WTC11 (cell line): ENCODE results near the gene ROR2. TPM values are rescaled to one million over a fixed set of nuclear protein-coding genes. Genes with fewer than 3 reads are reported as not detected.

Experiments
- ATAC-seq: fragments of 200-7000 bp; cut with Tn5 transposase; 2 replicates; pipeline ENCODE4 v1.10.0; 2021; ENCODE audit warnings: mild to moderate bottlenecking, moderate library complexity
- CTCF ChIA-PET: fragments of 300-600 bp; sonication (Branson Sonifier 250); formaldehyde crosslinking; loops from one replicate; lab custom pipeline; 2021; ENCODE audit warnings: antibody characterized with exemption; lab: Charles Lee
- POLR2A ChIA-PET: fragments of 350-600 bp; sonication (Branson Sonifier 250); formaldehyde crosslinking; loops from one replicate; lab custom pipeline; 2021; ENCODE audit warnings: antibody characterized with exemption; lab: Charles Lee
- DNase-seq: peaks from one replicate; pipeline ENCODE4 v3.0.0; 2021; ENCODE audit warnings: low spot score
- H3K27ac Mint-ChIP-seq: 2 replicates; pipeline ENCODE4 v1.8.0; 2021; ENCODE audit warnings: mixed read lengths
- H3K27me3 Mint-ChIP-seq: 2 replicates; pipeline ENCODE4 v1.8.0; 2021; ENCODE audit warnings: low read depth, mild to moderate bottlenecking, moderate library complexity, mixed read lengths
- H3K36me3 Mint-ChIP-seq: 2 replicates; pipeline ENCODE4 v1.8.0; 2021; ENCODE audit warnings: mixed read lengths
- H3K4me1 Mint-ChIP-seq: 2 replicates; pipeline ENCODE4 v1.8.0; 2022; ENCODE audit warnings: mixed read lengths
- H3K4me3 Mint-ChIP-seq: 2 replicates; pipeline ENCODE4 v1.8.0; 2021; ENCODE audit warnings: mild to moderate bottlenecking, moderate library complexity, mixed read lengths
- H3K9me3 Mint-ChIP-seq: 2 replicates; pipeline ENCODE4 v1.8.0; 2021; ENCODE audit warnings: mixed read lengths
- ATF3 ChIP-seq: sonication (generic); formaldehyde crosslinking; conservative IDR thresholded peaks from 2 replicates; pipeline ENCODE4 v1.8.1; 2022; ENCODE audit warnings: mild to moderate bottlenecking, missing genetic modification reagents
- CBFB ChIP-seq: sonication (generic); formaldehyde crosslinking; IDR thresholded peaks from 2 replicates; pipeline ENCODE4 v1.8.1; 2022; ENCODE audit warnings: mild to moderate bottlenecking, low read depth, missing genetic modification reagents
- CDX4 ChIP-seq: fragments of 250-450 bp; sonication (Bioruptor Pico); IDR thresholded peaks from 2 replicates; pipeline ENCODE4 v1.9.0; 2021; ENCODE audit warnings: moderate library complexity, mild to moderate bottlenecking, inconsistent platforms, borderline replicate concordance
- CTCF ChIP-seq: fragments of 200-600 bp; IDR thresholded peaks from 2 replicates; pipeline ENCODE4 v1.8.0; 2022; ENCODE audit warnings: antibody characterized with exemption
- E2F4 ChIP-seq: sonication (generic); formaldehyde crosslinking; IDR thresholded peaks from 2 replicates; pipeline ENCODE4 v1.8.1; 2022; ENCODE audit warnings: low read depth, mild to moderate bottlenecking, moderate library complexity, missing genetic modification reagents, borderline replicate concordance
- ESRRA ChIP-seq: sonication (generic); formaldehyde crosslinking; IDR thresholded peaks from 2 replicates; pipeline ENCODE4 v1.8.1; 2022; ENCODE audit warnings: mild to moderate bottlenecking, missing genetic modification reagents, borderline replicate concordance
- ETV6 ChIP-seq: sonication (generic); formaldehyde crosslinking; IDR thresholded peaks from 2 replicates; pipeline ENCODE4 v1.8.1; 2022; ENCODE audit warnings: mild to moderate bottlenecking, missing genetic modification reagents
- FOXK1 ChIP-seq: sonication (generic); formaldehyde crosslinking; IDR thresholded peaks from 2 replicates; pipeline ENCODE4 v1.8.0; 2022; ENCODE audit warnings: mild to moderate bottlenecking, moderate library complexity, missing genetic modification reagents
- GABPB1 ChIP-seq: sonication (generic); formaldehyde crosslinking; IDR thresholded peaks from 2 replicates; pipeline ENCODE4 v1.8.1; 2023; ENCODE audit warnings: mild to moderate bottlenecking, missing genetic modification reagents
- GRHL2 ChIP-seq: fragments of 250-450 bp; sonication (Bioruptor Pico); IDR thresholded peaks from 2 replicates; pipeline ENCODE4 v1.8.0; 2022; ENCODE audit warnings: mild to moderate bottlenecking, moderate library complexity; ENCODE audit not compliant: insufficient replicate concordance, severe bottlenecking
- IRF2 ChIP-seq: sonication (generic); formaldehyde crosslinking; IDR thresholded peaks from 2 replicates; pipeline ENCODE4 v1.8.0; 2022; ENCODE audit warnings: low read depth, missing genetic modification reagents, borderline replicate concordance
- KAT7 ChIP-seq: sonication (generic); formaldehyde crosslinking; IDR thresholded peaks from 2 replicates; pipeline ENCODE4 v1.8.1; 2023; ENCODE audit warnings: missing genetic modification reagents, mild to moderate bottlenecking, borderline replicate concordance
- MAX ChIP-seq: sonication (generic); formaldehyde crosslinking; IDR thresholded peaks from 2 replicates; pipeline ENCODE4 v1.8.0; 2022; ENCODE audit warnings: mild to moderate bottlenecking, missing genetic modification reagents
- NFE2L1 ChIP-seq: sonication (generic); formaldehyde crosslinking; IDR thresholded peaks from 2 replicates; pipeline ENCODE4 v1.8.1; 2023; ENCODE audit warnings: missing genetic modification reagents
- NFYB ChIP-seq: sonication (generic); formaldehyde crosslinking; conservative IDR thresholded peaks from 2 replicates; pipeline ENCODE4 v1.8.0; 2022; ENCODE audit warnings: low read depth, missing genetic modification reagents
- NR3C1 ChIP-seq: sonication (generic); formaldehyde crosslinking; conservative IDR thresholded peaks from 2 replicates; pipeline ENCODE4 v1.8.1; 2023; ENCODE audit warnings: low read depth, mild to moderate bottlenecking, missing genetic modification reagents
- OVOL2 ChIP-seq: fragments of 250-450 bp; sonication (Bioruptor Pico); IDR thresholded peaks from 2 replicates; pipeline ENCODE4 v1.9.0; 2021; ENCODE audit warnings: mild to moderate bottlenecking, borderline replicate concordance
- SMAD3 ChIP-seq: sonication (generic); formaldehyde crosslinking; IDR thresholded peaks from 2 replicates; pipeline ENCODE4 v1.8.0; 2022; ENCODE audit warnings: missing genetic modification reagents, mild to moderate bottlenecking, borderline replicate concordance
- STAT6 ChIP-seq: sonication (generic); formaldehyde crosslinking; conservative IDR thresholded peaks from 2 replicates; pipeline ENCODE4 v1.8.1; 2023; ENCODE audit warnings: mild to moderate bottlenecking, low read depth, missing genetic modification reagents, moderate library complexity
- TCF7 ChIP-seq: sonication (generic); formaldehyde crosslinking; IDR thresholded peaks from 2 replicates; pipeline ENCODE4 v1.8.0; 2022; ENCODE audit warnings: mild to moderate bottlenecking, low read depth, missing genetic modification reagents, moderate library complexity
- TEAD1 ChIP-seq: sonication (generic); formaldehyde crosslinking; IDR thresholded peaks from 2 replicates; pipeline ENCODE4 v1.8.0; 2022; ENCODE audit warnings: mild to moderate bottlenecking, missing genetic modification reagents
- ZBTB21 ChIP-seq: sonication (generic); formaldehyde crosslinking; IDR thresholded peaks from 2 replicates; pipeline ENCODE4 v1.8.1; 2023; ENCODE audit warnings: mild to moderate bottlenecking, missing genetic modification reagents, borderline replicate concordance
- ZBTB43 ChIP-seq: sonication (generic); formaldehyde crosslinking; IDR thresholded peaks from 2 replicates; pipeline ENCODE4 v1.8.1; 2023; ENCODE audit warnings: mild to moderate bottlenecking, missing genetic modification reagents
- ZNF232 ChIP-seq: sonication (generic); formaldehyde crosslinking; IDR thresholded peaks from 2 replicates; pipeline ENCODE4 v1.8.0; 2022; ENCODE audit warnings: mild to moderate bottlenecking, missing genetic modification reagents
- total RNA-seq: library from RNA; stranded (reverse); gene quantifications from 3 replicates; pipeline ENCODE4 v1.2.3, GENCODE V29; 2021

Gene ROR2
- total RNA-seq, 1 experiment from 2014 or later: 19.8 TPM

GRCh38 chr9:91815896-91816295 lies 134.1 kb downstream of the ROR2 start:
- TF ChIP-seq CBFB (CRISPR knock-in tag) (no peak), STAT6 (CRISPR knock-in tag) (no peak), NR3C1 (CRISPR knock-in tag) (no peak), TCF7 (CRISPR knock-in tag) (no peak), ESRRA (CRISPR knock-in tag) (no peak), ZBTB43 (no peak), ETV6 (CRISPR knock-in tag) (no peak), ATF3 (CRISPR knock-in tag) (no peak), IRF2 (CRISPR knock-in tag) (no peak), MAX (CRISPR knock-in tag) (no peak), FOXK1 (no peak), CDX4 (CRISPR knock-in tag) (no peak), ZNF232 (no peak), NFE2L1 (CRISPR knock-in tag) (no peak), SMAD3 (CRISPR knock-in tag) (no peak), TEAD1 (CRISPR knock-in tag) (no peak), OVOL2 (no peak)
- H3K9me3 Mint-ChIP-seq: no peaks in the 10 kb centered on the region
- no peak overlapping the region for H3K4me3 Mint-ChIP-seq

GRCh38 chr9:91814753-91815152 lies 135.3 kb downstream of the ROR2 start:
- H3K4me3 Mint-ChIP-seq: no peak overlapping the region
- no peak for DNase-seq
- ChIA-PET POLR2A (no interaction called here), CTCF (interaction anchor here (1.2 kb wide), 1 partner anchor 56 kb away, joined by 3 read pairs; no protein-coding TSS in a partner anchor)
- no peak for ATAC-seq
- no peaks in the 10 kb centered on the region for H3K27me3 Mint-ChIP-seq
- peaks cover 24% of the 10 kb centered on the region for H3K4me1 Mint-ChIP-seq
- no peaks in the 10 kb centered on the region for H3K36me3 Mint-ChIP-seq
- no peaks in the 10 kb centered on the region for H3K9me3 Mint-ChIP-seq
- no peak overlapping the region for H3K27ac Mint-ChIP-seq
- TF ChIP-seq CTCF: no peak
- TF ChIP-seq KAT7: no peak
- TF ChIP-seq ZBTB21 (CRISPR knock-in tag): no peak
- no peak for TF ChIP-seq GRHL2 (CRISPR knock-in tag)
- TF ChIP-seq E2F4 (CRISPR knock-in tag): no peak
- no peak for TF ChIP-seq NFYB
- no peak for TF ChIP-seq GABPB1

More at GRCh38 chr9:91815896-91816295, 134.1 kb downstream of the ROR2 start:
- H3K27me3 Mint-ChIP-seq: no peaks in the 10 kb centered on the region
- no peak for ATAC-seq
- ChIA-PET CTCF (interaction anchor here (2.5 kb wide), 1 partner anchor 138 kb away, joined by 7 read pairs; no protein-coding TSS in a partner anchor), POLR2A (no interaction called here)
- H3K4me1 Mint-ChIP-seq: peaks cover 20% of the 10 kb centered on the region
- no peak for DNase-seq
- no peaks in the 10 kb centered on the region for H3K36me3 Mint-ChIP-seq
- H3K27ac Mint-ChIP-seq: no peak overlapping the region; the same call in 1 of the 2 replicates
